MCF 10A (cell line): ENCODE results near the gene PREP. TPM values are rescaled to one million over a fixed set of nuclear protein-coding genes. Genes with fewer than 3 reads are reported as not detected.

Experiments used
- BruUV-seq: library from RNA; stranded (reverse); fragments of 400-500 nt; replicated peaks from 2 replicates; lab custom pipeline; 2021; lab: Mats Ljungman, UMichigan
- CTCF ChIA-PET: fragments of 300-600 bp; sonication (Branson Sonifier 250); formaldehyde crosslinking; extraction: SDS; loops from one replicate; lab custom pipeline; 2021; ENCODE audit warnings: antibody characterized with exemption, inconsistent platforms; lab: Yijun Ruan, JAX
- POLR2A ChIA-PET: fragments of 300-600, 350-650 bp; sonication (Branson Sonifier 250); formaldehyde crosslinking; extraction: SDS; loops from one replicate; lab custom pipeline; 2020; ENCODE audit warnings: antibody characterized with exemption, inconsistent platforms; lab: Yijun Ruan, JAX
- DNase-seq: peaks from one replicate; pipeline ENCODE4 v3.0.0-alpha.2; 2018; ENCODE audit not compliant: unreplicated experiment
- H3K27ac Mint-ChIP-seq: one replicate; pipeline ENCODE4 v1.8.0; 2022; ENCODE audit warnings: mild to moderate bottlenecking, low read depth, mixed read lengths; ENCODE audit not compliant: unreplicated experiment
- H3K27me3 Mint-ChIP-seq: one replicate; pipeline ENCODE4 v1.8.0; 2022; ENCODE audit warnings: mixed read lengths; ENCODE audit not compliant: insufficient read depth, unreplicated experiment
- H3K36me3 Mint-ChIP-seq: one replicate; pipeline ENCODE4 v1.8.0; 2022; ENCODE audit warnings: mild to moderate bottlenecking, moderate library complexity, mixed read lengths; ENCODE audit not compliant: insufficient read depth, unreplicated experiment
- H3K4me1 Mint-ChIP-seq: one replicate; pipeline ENCODE4 v1.8.0; 2022; ENCODE audit warnings: mixed read lengths; ENCODE audit not compliant: insufficient read depth, unreplicated experiment
- H3K4me3 Mint-ChIP-seq: one replicate; pipeline ENCODE4 v1.8.0; 2022; ENCODE audit warnings: mild to moderate bottlenecking, moderate library complexity, mixed read lengths; ENCODE audit not compliant: unreplicated experiment
- H3K9me3 Mint-ChIP-seq: one replicate; pipeline ENCODE4 v1.8.0; 2022; ENCODE audit warnings: mixed read lengths; ENCODE audit not compliant: unreplicated experiment
- CTCF ChIP-seq: fragments of 200-600 bp; IDR thresholded peaks from one replicate; pipeline ENCODE4 v1.8.0; 2022; ENCODE audit warnings: antibody characterized with exemption, mild to moderate bottlenecking; ENCODE audit not compliant: unreplicated experiment
- intact Hi-C: fragments of 100-400 bp; cut with micrococcal nuclease; formaldehyde crosslinking; loops from 2 replicates; pipeline ENCODE4 v1.14.1; 2022
- total RNA-seq: library from RNA; stranded (reverse); gene quantifications from 2 replicates; pipeline ENCODE4 v1.2.3, GENCODE V29; 2022

The PREP gene
- total RNA-seq, 1 experiment from 2014 or later: 67.6 TPM

- intact Hi-C loops: no loop called here
- H3K27me3 Mint-ChIP-seq: no peaks in the 10 kb centered on the region
- H3K4me3 Mint-ChIP-seq: no peak overlapping the region
- H3K36me3 Mint-ChIP-seq: peaks cover 64% of the 10 kb centered on the region
- CTCF ChIA-PET: interaction anchor here (0.8 to 1.2 kb wide), 2 partner anchors 84 to 192 kb away, joined by 3 read pairs; no protein-coding TSS in a partner anchor
- no TSS peak for BruUV-seq
- DNase-seq: no peak
- no peak for TF ChIP-seq CTCF
- H3K9me3 Mint-ChIP-seq: no peaks in the 10 kb centered on the region
- H3K4me1 Mint-ChIP-seq: no peaks in the 10 kb centered on the region
- POLR2A ChIA-PET: interaction anchor here (0.8 kb wide), 1 partner anchor 9 kb away, joined by 3 read pairs; no protein-coding TSS in a partner anchor
- H3K27ac Mint-ChIP-seq: no peak overlapping the region
Measured at GRCh38 chr6:105280033-105280432, 122.8 kb downstream of the PREP start.

GRCh38 chr6:105279463-105279862, 123.4 kb downstream of the PREP start:
- BruUV-seq: no TSS peak
- intact Hi-C loops: no loop called here
- TF ChIP-seq CTCF: no peak
- no peaks in the 10 kb centered on the region for H3K4me1 Mint-ChIP-seq
- no peak overlapping the region for H3K4me3 Mint-ChIP-seq
- H3K27me3 Mint-ChIP-seq: no peaks in the 10 kb centered on the region
- ChIA-PET CTCF (interaction anchor here (0.8 kb wide), 1 partner anchor 191 kb away, joined by 3 read pairs; no protein-coding TSS in a partner anchor), POLR2A (no interaction called here)
- DNase-seq: no peak
- H3K9me3 Mint-ChIP-seq: no peaks in the 10 kb centered on the region
- H3K27ac Mint-ChIP-seq: no peak overlapping the region
- peaks cover 59% of the 10 kb centered on the region for H3K36me3 Mint-ChIP-seq

- intact Hi-C loops: no loop called here
- no peaks in the 10 kb centered on the region for H3K4me1 Mint-ChIP-seq
- ChIA-PET CTCF (no interaction called here), POLR2A (no interaction called here)
- H3K9me3 Mint-ChIP-seq: no peaks in the 10 kb centered on the region
- BruUV-seq: no TSS peak
- no peaks in the 10 kb centered on the region for H3K27me3 Mint-ChIP-seq
- DNase-seq: no peak
- peaks cover 57% of the 10 kb centered on the region for H3K36me3 Mint-ChIP-seq
- H3K27ac Mint-ChIP-seq: no peak overlapping the region
- H3K4me3 Mint-ChIP-seq: no peak overlapping the region
- no peak for TF ChIP-seq CTCF
Measured at GRCh38 chr6:105278813-105279212, 124.1 kb downstream of the PREP start.

GRCh38 chr6:105278035-105278434, 124.8 kb downstream of the PREP start:
- no peak overlapping the region for H3K27ac Mint-ChIP-seq
- no peaks in the 10 kb centered on the region for H3K9me3 Mint-ChIP-seq
- intact Hi-C loops: no loop called here
- no TSS peak for BruUV-seq
- ChIA-PET POLR2A (no interaction called here), CTCF (no interaction called here)
- no peak overlapping the region for H3K4me3 Mint-ChIP-seq
- H3K36me3 Mint-ChIP-seq: peaks cover 52% of the 10 kb centered on the region
- no peak for TF ChIP-seq CTCF
- H3K4me1 Mint-ChIP-seq: no peaks in the 10 kb centered on the region
- no peak for DNase-seq
- no peaks in the 10 kb centered on the region for H3K27me3 Mint-ChIP-seq
